Astrocyte (in vitro differentiated cells and primary cell): ENCODE results near the gene PRKD2. TPM values are rescaled to one million over a fixed set of nuclear protein-coding genes. Genes with fewer than 3 reads are reported as not detected.

Experiments used
- DNase-seq: peaks from one replicate; pipeline ENCODE4 v3.0.0-alpha.2; 2010; ENCODE audit warnings: low read depth
- FAIRE-seq: peaks from 2 replicates; lab custom pipeline; 2011; peaks lifted over from hg19 to GRCh38; lab: Jason Lieb, UNC
- H2AFZ ChIP-seq: 2 replicates; pipeline ENCODE4 v1.6.0; 2012; ENCODE audit warnings: low read depth, low read length, inconsistent platforms
- H3K27ac ChIP-seq: 2 replicates; pipeline ENCODE4 v1.5.1; 2011; ENCODE audit warnings: low read depth, low read length, inconsistent platforms
- H3K27me3 ChIP-seq: 2 replicates; pipeline ENCODE4 v1.6.0; 2011; ENCODE audit warnings: low read length, inconsistent platforms; ENCODE audit not compliant: insufficient read depth
- H3K36me3 ChIP-seq: 2 replicates; pipeline ENCODE4 v1.5.1; 2011; ENCODE audit warnings: low read length, inconsistent platforms; ENCODE audit not compliant: insufficient read depth
- H3K4me1 ChIP-seq: 2 replicates; pipeline ENCODE4 v1.5.1; 2011; ENCODE audit warnings: low read length, inconsistent platforms; ENCODE audit not compliant: insufficient read depth
- H3K4me2 ChIP-seq: 2 replicates; pipeline ENCODE4 v1.6.0; 2012; ENCODE audit warnings: low read length, inconsistent platforms
- H3K4me3 ChIP-seq: 2 replicates; pipeline ENCODE4 v1.5.1; 2011; ENCODE audit warnings: low read depth, mild to moderate bottlenecking, low read length, inconsistent platforms; ENCODE audit not compliant: insufficient read depth
- H3K79me2 ChIP-seq: 2 replicates; pipeline ENCODE4 v1.6.0; 2012; ENCODE audit warnings: mild to moderate bottlenecking, low read length, inconsistent platforms; ENCODE audit not compliant: insufficient read depth
- H3K9ac ChIP-seq: 2 replicates; pipeline ENCODE4 v1.6.0; 2012; ENCODE audit warnings: mild to moderate bottlenecking, low read length, inconsistent platforms
- H3K9me3 ChIP-seq: 2 replicates; pipeline ENCODE4 v1.5.1; 2012; ENCODE audit warnings: low read depth, mild to moderate bottlenecking, low read length, inconsistent platforms; ENCODE audit not compliant: insufficient read depth
- H4K20me1 ChIP-seq: 2 replicates; pipeline ENCODE4 v1.6.0; 2012; ENCODE audit warnings: low read length, inconsistent platforms; ENCODE audit not compliant: insufficient read depth
- H3K27ac Mint-ChIP-seq: one replicate; pipeline ENCODE4 v1.8.0; 2021; ENCODE audit warnings: mild to moderate bottlenecking, mixed read lengths; ENCODE audit not compliant: unreplicated experiment
- H3K27me3 Mint-ChIP-seq: one replicate; pipeline ENCODE4 v1.8.0; 2021; ENCODE audit warnings: low read depth, mixed read lengths; ENCODE audit not compliant: unreplicated experiment
- H3K36me3 Mint-ChIP-seq: one replicate; pipeline ENCODE4 v1.8.0; 2021; ENCODE audit warnings: low read depth, mixed read lengths; ENCODE audit not compliant: unreplicated experiment
- H3K4me1 Mint-ChIP-seq: one replicate; pipeline ENCODE4 v1.8.0; 2021; ENCODE audit warnings: low read depth, mixed read lengths; ENCODE audit not compliant: unreplicated experiment
- H3K4me3 Mint-ChIP-seq: one replicate; pipeline ENCODE4 v1.8.0; 2021; ENCODE audit warnings: mild to moderate bottlenecking, moderate library complexity, mixed read lengths; ENCODE audit not compliant: unreplicated experiment
- H3K9me3 Mint-ChIP-seq: one replicate; pipeline ENCODE4 v1.8.0; 2021; ENCODE audit warnings: mild to moderate bottlenecking, mixed read lengths; ENCODE audit not compliant: unreplicated experiment
- EZH2 ChIP-seq: IDR thresholded peaks from 2 replicates; pipeline ENCODE4 v1.6.1; 2012; ENCODE audit warnings: mild to moderate bottlenecking, low read length, inconsistent platforms; ENCODE audit not compliant: insufficient read depth
- total RNA-seq: library from RNA; stranded (reverse); gene quantifications from 2 replicates; pipeline ENCODE4 v1.2.1, GENCODE V29; 2021
- TF ChIP-seq, protein P1 (sequence below): IDR thresholded peaks from 2 replicates; pipeline ENCODE4 v1.5.1; 2011; ENCODE audit warnings: low read depth, mild to moderate bottlenecking, inconsistent platforms, low read length, moderate library complexity; ENCODE audit not compliant: insufficient read depth

Gene PRKD2
- total RNA-seq, 1 donor from 2014 or later = 54.6 TPM

- peak overlapping the region; percentile 20 for H3K4me3 Mint-ChIP-seq
- FAIRE-seq (no peak), DNase-seq (no peak)
- no peak overlapping the region for H2AFZ ChIP-seq
- no peak overlapping the region for H3K9ac ChIP-seq
- peaks cover 6% of the 10 kb centered on the region for H3K4me1 ChIP-seq
- H3K27me3 ChIP-seq = no peaks in the 10 kb centered on the region
- H3K27ac Mint-ChIP-seq = no peak overlapping the region
- peaks cover 40% of the 10 kb centered on the region for H4K20me1 ChIP-seq
- H3K9me3 Mint-ChIP-seq = no peaks in the 10 kb centered on the region
- H3K9me3 ChIP-seq = no peaks in the 10 kb centered on the region
- no peaks in the 10 kb centered on the region for H3K4me1 Mint-ChIP-seq
- no peak overlapping the region for H3K4me3 ChIP-seq
- H3K27ac ChIP-seq = no peak overlapping the region
- peaks cover 46% of the 10 kb centered on the region for H3K36me3 Mint-ChIP-seq
- H3K27me3 Mint-ChIP-seq = no peaks in the 10 kb centered on the region
- H3K36me3 ChIP-seq = peaks cover 52% of the 10 kb centered on the region
- H3K4me2 ChIP-seq = no peak overlapping the region
- TF ChIP-seq EZH2 = no peak
- TF ChIP-seq, protein P1, sequence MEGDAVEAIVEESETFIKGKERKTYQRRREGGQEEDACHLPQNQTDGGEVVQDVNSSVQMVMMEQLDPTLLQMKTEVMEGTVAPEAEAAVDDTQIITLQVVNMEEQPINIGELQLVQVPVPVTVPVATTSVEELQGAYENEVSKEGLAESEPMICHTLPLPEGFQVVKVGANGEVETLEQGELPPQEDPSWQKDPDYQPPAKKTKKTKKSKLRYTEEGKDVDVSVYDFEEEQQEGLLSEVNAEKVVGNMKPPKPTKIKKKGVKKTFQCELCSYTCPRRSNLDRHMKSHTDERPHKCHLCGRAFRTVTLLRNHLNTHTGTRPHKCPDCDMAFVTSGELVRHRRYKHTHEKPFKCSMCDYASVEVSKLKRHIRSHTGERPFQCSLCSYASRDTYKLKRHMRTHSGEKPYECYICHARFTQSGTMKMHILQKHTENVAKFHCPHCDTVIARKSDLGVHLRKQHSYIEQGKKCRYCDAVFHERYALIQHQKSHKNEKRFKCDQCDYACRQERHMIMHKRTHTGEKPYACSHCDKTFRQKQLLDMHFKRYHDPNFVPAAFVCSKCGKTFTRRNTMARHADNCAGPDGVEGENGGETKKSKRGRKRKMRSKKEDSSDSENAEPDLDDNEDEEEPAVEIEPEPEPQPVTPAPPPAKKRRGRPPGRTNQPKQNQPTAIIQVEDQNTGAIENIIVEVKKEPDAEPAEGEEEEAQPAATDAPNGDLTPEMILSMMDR = no peak
- H3K79me2 ChIP-seq = no peaks in the 10 kb centered on the region
Measured at GRCh38 chr19:46696052-46696451, 20.9 kb downstream of the PRKD2 start.

- H3K4me3 Mint-ChIP-seq = no peak overlapping the region
- Histone ChIP-seq H2AFZ (no peak overlapping the region), H3K4me1 (peaks cover 6% of the 10 kb centered on the region), H3K4me3 (no peak overlapping the region), H3K9me3 (no peaks in the 10 kb centered on the region), H3K4me2 (no peak overlapping the region), H3K9ac (no peak overlapping the region), H3K27ac (no peak overlapping the region), H3K27me3 (no peaks in the 10 kb centered on the region), H4K20me1 (peaks cover 32% of the 10 kb centered on the region), H3K79me2 (no peaks in the 10 kb centered on the region), H3K36me3 (peaks cover 43% of the 10 kb centered on the region)
- FAIRE-seq = no peak
- no peak overlapping the region for H3K27ac Mint-ChIP-seq
- TF ChIP-seq, protein P1 = no peak
- no peak for TF ChIP-seq EZH2
- H3K9me3 Mint-ChIP-seq = no peaks in the 10 kb centered on the region
- no peaks in the 10 kb centered on the region for H3K27me3 Mint-ChIP-seq
- peaks cover 45% of the 10 kb centered on the region for H3K36me3 Mint-ChIP-seq
- no peak for DNase-seq
- no peaks in the 10 kb centered on the region for H3K4me1 Mint-ChIP-seq
Measured at GRCh38 chr19:46693760-46694159, 23.2 kb downstream of the PRKD2 start.

DNA sequence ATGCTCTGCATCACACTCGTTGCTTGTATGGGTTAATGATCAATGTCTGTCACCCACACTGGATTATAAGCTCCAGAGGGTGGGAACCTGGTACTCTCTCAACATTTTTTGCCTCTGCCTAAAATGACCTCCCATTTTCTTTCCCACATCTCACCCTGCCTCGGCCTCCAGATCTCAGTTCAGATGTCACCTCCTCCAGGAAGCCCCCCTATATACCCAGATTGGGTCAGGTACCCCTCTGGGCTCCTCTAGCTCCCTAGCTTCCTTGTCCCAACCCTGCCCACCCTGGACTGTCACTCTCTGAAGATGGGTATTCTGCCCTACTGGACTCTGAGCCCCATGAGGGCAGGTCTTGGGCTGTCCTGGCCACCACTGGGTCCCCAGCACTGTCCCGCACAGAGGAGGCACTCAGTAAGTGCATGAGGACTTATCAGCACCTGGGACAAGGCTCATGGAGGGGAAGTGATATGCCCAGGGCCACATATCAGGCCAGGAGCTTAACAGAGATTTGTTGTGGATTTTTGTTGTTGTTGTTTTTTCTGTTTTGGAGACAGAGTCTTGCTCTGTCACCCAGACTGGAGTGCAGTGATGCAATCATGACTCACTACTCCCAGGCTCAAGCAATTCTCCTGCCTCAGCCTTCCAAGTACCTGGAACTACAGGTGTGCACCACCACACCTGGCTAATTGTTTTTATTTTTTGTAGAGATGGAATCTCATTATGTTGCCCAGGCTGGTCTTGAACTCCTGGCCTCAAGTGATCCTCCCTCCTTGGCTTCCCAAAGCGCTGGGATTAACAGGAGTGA is 23.8 kb downstream of the PRKD2 start:
- peaks cover 38% of the 10 kb centered on the region for H3K36me3 ChIP-seq
- peaks cover 6% of the 10 kb centered on the region for H3K4me1 ChIP-seq
- H3K79me2 ChIP-seq = no peaks in the 10 kb centered on the region
- no peak overlapping the region for H3K4me2 ChIP-seq
- FAIRE-seq (no peak), DNase-seq (no peak)
- no peaks in the 10 kb centered on the region for H3K27me3 Mint-ChIP-seq
- H3K36me3 Mint-ChIP-seq = peaks cover 46% of the 10 kb centered on the region
- H3K9me3 ChIP-seq = no peaks in the 10 kb centered on the region
- H3K9me3 Mint-ChIP-seq = no peaks in the 10 kb centered on the region
- TF ChIP-seq EZH2 = no peak
- TF ChIP-seq, protein P1 = no peak
- H3K4me3 ChIP-seq = no peak overlapping the region
- no peak overlapping the region for H2AFZ ChIP-seq
- H4K20me1 ChIP-seq = peaks cover 25% of the 10 kb centered on the region
- no peak overlapping the region for H3K9ac ChIP-seq
- no peaks in the 10 kb centered on the region for H3K27me3 ChIP-seq
- no peak overlapping the region for H3K27ac ChIP-seq
- H3K27ac Mint-ChIP-seq = no peak overlapping the region
- H3K4me1 Mint-ChIP-seq = no peaks in the 10 kb centered on the region
- peak overlapping the region; percentile 34 for H3K4me3 Mint-ChIP-seq
